ENCODE results near the gene HCFC2. TPM values are rescaled to one million over a fixed set of nuclear protein-coding genes. Genes with fewer than 3 reads are reported as not detected.

Gene HCFC2
- total RNA-seq, 1 donor from 2014 or later, result 9.2 TPM

GRCh38 chr12:104143918-104144317 lies 79.6 kb downstream of the HCFC2 start:
- TF ChIP-seq, protein P1, sequence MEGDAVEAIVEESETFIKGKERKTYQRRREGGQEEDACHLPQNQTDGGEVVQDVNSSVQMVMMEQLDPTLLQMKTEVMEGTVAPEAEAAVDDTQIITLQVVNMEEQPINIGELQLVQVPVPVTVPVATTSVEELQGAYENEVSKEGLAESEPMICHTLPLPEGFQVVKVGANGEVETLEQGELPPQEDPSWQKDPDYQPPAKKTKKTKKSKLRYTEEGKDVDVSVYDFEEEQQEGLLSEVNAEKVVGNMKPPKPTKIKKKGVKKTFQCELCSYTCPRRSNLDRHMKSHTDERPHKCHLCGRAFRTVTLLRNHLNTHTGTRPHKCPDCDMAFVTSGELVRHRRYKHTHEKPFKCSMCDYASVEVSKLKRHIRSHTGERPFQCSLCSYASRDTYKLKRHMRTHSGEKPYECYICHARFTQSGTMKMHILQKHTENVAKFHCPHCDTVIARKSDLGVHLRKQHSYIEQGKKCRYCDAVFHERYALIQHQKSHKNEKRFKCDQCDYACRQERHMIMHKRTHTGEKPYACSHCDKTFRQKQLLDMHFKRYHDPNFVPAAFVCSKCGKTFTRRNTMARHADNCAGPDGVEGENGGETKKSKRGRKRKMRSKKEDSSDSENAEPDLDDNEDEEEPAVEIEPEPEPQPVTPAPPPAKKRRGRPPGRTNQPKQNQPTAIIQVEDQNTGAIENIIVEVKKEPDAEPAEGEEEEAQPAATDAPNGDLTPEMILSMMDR (IDR thresholded peaks at IDR 0.05; ENCODE audit: borderline replicate concordance), result no peak
- Histone ChIP-seq H3K4me3 (no peak overlapping the region), H3K27me3 (ENCODE audit: low read depth) (no peaks in the 10 kb centered on the region), H3K36me3 (no peaks in the 10 kb centered on the region), H3K9me3 (replicated peaks) (no peaks in the 10 kb centered on the region), H3K27ac (replicated peaks) (no peak overlapping the region), H3K4me1 (peaks cover 3% of the 10 kb centered on the region)
- DNase-seq, result no peak
- intact Hi-C loops (cut with micrococcal nuclease), result no loop called here

DNA sequence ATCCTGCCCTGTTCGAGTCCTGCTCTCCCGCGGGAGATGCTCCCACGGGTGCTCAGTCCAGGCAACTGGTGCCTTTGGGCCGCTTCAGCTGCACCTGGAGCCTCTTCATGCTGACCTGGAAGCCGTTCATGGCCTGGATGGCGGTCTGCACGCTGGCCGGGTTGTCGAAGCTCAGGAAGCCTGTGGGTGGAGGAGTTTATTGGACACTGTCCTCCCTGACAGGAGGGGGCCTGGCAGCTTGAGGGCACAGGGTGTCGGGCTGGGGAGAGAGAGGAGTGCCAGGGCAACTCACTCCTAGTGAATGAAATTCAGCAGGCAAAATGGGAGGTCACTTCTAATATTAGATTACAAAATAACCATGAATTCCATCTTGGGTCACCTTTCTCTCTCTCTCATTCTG lies 83.0 kb downstream of the HCFC2 start:
- intact Hi-C loops (cut with micrococcal nuclease), result no loop called here
- TF ChIP-seq, protein P1 (IDR thresholded peaks at IDR 0.05; ENCODE audit: borderline replicate concordance), result no peak
- Histone ChIP-seq H3K27me3 (ENCODE audit: low read depth) (no peaks in the 10 kb centered on the region), H3K36me3 (no peaks in the 10 kb centered on the region), H3K27ac (replicated peaks) (no peak overlapping the region), H3K4me3 (no peak overlapping the region), H3K9me3 (replicated peaks) (no peaks in the 10 kb centered on the region), H3K4me1 (no peaks in the 10 kb centered on the region)
- DNase-seq, result no peak

DNA sequence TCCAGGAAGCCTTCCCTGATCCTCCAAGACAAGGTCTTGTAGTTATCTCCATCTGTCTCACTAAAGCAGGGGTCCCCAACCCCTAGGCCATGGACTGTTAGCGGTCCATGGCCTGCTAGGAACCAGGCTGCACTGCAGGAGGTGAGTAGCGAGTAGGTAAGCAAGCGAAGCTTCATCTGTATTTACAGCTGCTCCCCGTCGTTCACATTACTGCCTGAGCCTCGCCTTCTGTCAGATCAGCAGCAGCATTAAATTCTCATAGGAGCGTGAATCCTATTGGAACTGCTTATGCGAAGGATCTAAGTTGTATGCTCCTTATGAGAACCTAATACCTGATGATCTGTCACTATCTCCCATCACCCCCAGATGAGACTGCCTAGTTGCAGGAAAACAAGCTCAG lies 86.1 kb downstream of the HCFC2 start:
- no peaks in the 10 kb centered on the region for H3K27me3 ChIP-seq (ENCODE audit: low read depth)
- DNase-seq, result no peak
- intact Hi-C loops (cut with micrococcal nuclease), result no loop called here

GRCh38 chr12:104152685-104153241 lies 88.4 kb downstream of the HCFC2 start:
- Histone ChIP-seq H3K4me3 (no peak overlapping the region), H3K4me1 (no peaks in the 10 kb centered on the region), H3K27me3 (ENCODE audit: low read depth) (no peaks in the 10 kb centered on the region), H3K9me3 (replicated peaks) (no peaks in the 10 kb centered on the region), H3K36me3 (no peaks in the 10 kb centered on the region), H3K27ac (replicated peaks) (no peak overlapping the region)
- no peak for DNase-seq
- TF ChIP-seq, protein P1 (IDR thresholded peaks at IDR 0.05; ENCODE audit: borderline replicate concordance), result no peak
- intact Hi-C loops (cut with micrococcal nuclease), result no loop called here

More for the DNA sequence above, 86.1 kb downstream of the HCFC2 start:
- Histone ChIP-seq H3K27ac (replicated peaks) (no peak overlapping the region), H3K9me3 (replicated peaks) (no peaks in the 10 kb centered on the region), H3K36me3 (no peaks in the 10 kb centered on the region), H3K4me1 (no peaks in the 10 kb centered on the region), H3K4me3 (no peak overlapping the region)
- TF ChIP-seq, protein P1 (IDR thresholded peaks at IDR 0.05; ENCODE audit: borderline replicate concordance), result no peak

DNA sequence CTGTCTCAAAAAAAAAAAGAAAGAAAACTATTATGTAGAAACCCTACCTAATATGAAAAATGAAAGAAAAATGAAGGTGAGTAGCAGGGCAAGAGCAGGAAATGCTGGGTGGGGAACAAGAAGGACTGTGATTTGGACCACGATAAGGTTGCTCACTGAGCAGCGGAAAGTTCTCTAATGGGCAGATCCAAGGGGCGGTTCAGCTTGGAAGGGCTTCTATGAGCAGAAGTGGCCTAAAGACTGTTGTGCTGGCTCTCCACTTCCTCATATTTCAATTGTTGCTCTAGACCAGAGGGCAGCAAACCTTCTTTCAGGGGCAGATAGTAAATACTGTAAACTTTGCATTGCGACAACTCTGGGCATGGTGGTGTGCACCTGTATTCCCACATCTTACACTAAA lies 90.0 kb downstream of the HCFC2 start:
- intact Hi-C loops (cut with micrococcal nuclease), result no loop called here
- DNase-seq, result no peak
- TF ChIP-seq, protein P1 (IDR thresholded peaks at IDR 0.05; ENCODE audit: borderline replicate concordance), result no peak

More for the DNA sequence above, 90.0 kb downstream of the HCFC2 start:
- no peaks in the 10 kb centered on the region for H3K4me1 ChIP-seq
- H3K9me3 ChIP-seq (replicated peaks), result no peaks in the 10 kb centered on the region
- H3K4me3 ChIP-seq, result no peak overlapping the region
- no peak overlapping the region for H3K27ac ChIP-seq (replicated peaks)
- H3K27me3 ChIP-seq (ENCODE audit: low read depth), result no peaks in the 10 kb centered on the region
- H3K36me3 ChIP-seq, result no peaks in the 10 kb centered on the region

Data from left ventricle myocardium inferior (tissue), 1 donor.